NCI-H774 (cell line): ENCODE results near the gene ZNF516.

Experiments
- DNase-seq: peaks from one replicate; lab custom pipeline; 2025; lab: John Stamatoyannopoulos, UW

Gene ZNF516

DNA sequence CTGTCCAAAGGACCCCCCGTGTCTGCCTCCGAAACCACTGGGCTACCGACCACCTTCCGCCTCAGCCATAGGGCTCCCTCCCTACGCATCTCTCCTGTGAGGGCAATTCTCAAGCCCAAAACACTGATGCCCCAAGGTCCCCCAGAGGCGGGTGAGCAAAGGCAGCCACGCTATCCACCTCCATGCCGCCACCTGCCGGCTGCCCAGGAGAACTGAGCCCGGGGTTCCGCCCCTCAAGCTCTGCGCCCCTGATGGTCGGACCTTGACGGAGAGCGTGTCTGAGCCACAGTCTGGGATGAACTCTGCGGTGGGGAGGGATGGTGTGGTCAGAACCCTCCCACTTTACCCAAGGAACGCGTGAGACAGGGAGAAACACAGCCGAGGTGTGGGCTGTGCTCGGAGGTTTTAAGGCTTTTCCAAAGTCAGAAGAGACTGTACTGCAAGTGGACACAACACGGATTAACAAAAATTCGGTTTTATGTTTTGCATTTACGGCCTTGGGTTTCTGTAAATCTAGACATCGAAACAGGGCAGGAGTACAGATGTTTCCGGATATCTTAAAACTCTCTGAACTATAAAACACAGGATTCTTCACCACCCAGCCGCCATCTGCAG, 114.1 kb downstream of the ZNF516 start:
- DNase-seq = no peak

- no peak for DNase-seq
Measured at GRCh38 chr18:76380127-76380729, 114.8 kb downstream of the ZNF516 start.

DNA sequence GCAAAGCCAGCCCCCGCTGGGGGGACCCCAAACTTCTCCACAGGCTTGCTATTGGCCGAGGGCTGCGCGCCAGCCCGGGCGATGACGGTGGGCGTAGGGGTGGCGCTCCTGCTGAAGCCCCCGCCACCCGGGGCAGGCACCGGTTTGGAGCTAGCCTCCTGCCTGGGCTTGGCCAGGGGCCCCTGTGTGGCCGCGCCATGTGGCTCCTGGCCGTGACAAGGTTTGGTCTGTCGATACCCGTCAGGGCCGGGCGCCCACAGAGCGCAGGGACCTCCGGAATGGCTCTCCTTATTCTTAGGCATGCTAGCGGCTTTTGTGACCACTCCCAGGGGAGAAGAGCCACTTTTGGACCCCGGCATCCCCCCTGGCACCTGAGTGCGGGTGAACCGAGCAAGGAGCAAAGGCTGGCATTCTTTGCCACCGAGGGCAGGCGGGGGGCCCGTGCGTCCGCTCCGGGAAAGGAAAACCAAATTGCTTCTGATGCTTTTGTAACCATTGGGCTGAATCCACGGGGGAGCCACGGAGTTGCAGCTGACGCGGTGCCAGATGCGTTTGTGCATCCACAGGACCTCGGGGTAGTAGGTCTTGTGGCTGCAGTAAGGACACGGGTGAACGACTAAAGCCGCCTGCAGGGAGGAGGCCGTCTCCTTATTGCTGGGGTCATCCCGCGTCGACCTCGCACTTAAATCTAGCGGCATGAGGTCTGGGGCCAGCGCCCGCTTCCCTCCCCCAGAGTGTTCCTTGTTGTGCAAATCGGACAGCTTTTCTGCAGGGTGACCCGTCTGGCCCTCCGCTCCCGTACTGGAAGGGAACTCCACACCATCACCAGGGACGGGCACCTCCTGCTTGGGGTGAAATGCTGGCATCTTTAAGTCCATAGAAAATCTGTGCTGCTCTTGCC, 115.6 kb downstream of the ZNF516 start:
- no peak for DNase-seq

DNA sequence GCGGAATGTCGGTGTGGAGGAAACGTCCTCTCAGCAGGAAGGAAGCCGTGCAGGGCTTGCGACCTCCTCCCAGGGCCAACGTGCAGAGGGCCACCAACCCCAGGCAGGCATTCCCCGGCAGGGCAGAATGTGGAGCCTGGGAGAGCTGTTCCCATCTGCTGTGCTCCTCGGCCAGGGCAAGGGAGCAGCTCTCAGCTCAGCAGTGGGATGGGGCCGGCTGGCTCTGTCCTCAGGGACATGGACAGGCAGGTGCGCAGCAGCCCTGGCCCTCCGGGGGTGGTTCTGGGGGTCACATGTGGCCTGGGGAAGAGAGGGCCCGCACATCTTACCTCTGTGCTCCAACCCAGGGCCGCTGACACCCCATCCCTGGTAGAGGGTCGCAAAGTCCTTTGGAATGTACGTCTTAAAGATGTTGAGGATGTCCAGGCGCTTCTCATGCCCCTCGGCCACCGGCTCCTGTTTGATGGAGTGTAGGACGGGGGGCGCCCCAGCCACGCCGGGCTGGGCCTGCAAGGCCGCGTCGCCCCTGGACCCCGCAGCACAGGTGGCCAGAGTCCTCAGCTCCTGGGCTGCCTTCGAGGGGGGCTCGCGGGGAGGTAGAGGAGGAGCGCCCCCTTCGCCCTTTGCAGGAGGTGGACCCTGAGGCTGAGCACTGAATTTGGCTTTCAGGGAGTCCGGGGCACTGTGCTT, 116.4 kb downstream of the ZNF516 start:
- no peak for DNase-seq

DNA sequence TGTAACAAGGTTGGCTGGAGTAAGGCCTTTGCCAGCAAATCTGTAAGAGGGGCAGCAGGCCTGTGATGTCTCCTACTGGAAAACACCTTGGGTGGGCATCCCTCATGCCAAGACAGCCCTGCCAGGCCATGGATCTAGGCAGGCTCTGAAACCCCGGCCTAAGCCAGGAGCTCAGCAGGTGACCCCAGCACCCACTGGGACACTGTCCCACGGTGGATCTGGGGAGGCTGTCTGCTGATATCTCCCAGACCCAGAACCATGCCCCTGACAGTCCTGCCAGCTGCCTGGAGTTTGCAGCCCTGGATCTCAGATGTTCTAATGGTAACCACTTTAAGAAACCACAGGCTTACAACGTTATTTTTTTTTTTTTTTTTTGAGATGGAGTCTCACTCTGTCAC, 117.7 kb downstream of the ZNF516 start:
- DNase-seq = no peak

- DNase-seq = no peak
Measured at GRCh38 chr18:76376668-76377358, 118.2 kb downstream of the ZNF516 start.

- DNase-seq = no peak
Measured at GRCh38 chr18:76376225-76376624, 118.8 kb downstream of the ZNF516 start.

DNA sequence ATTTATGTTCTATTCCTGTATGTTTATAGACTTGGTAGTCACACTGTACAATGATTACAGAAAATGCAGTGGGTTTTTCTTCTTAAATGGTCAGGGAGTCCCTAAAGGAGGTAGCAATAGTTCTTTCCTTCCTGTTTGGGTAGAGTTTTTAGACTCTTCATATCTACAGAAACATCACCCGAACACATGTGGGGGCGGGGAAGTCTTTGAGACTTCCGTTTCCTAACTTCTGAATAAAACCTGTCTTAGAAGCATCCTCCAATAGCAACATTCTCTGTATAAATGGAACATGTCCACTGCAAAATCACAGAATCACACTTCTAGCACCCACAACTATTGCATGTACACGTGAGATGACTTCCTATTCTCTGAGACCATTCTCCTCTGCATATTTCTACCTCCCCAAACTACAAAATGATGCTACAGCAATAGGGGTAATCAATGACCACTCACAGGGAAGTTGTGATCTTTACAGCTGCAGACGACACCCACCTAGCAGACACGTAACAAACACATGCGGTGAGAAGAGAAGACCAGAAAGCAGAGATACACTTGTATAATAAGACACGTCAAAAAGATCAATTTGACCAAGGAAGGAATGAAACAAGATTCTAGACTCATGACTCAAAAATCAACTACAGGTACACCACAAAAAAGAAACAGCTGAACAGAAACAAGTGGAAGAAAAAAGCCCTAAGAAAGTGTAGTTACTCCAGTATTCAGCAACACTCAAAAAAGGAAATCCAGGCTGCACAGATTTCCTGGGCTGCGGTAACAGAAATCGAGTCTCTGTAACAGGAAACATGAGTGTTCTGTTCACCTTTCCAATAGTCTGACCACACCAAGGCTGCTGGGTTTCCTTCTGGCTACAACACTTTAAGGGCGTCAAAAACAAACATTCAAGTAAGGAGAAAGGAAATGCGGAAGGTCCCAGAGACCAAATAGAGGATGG, 120.4 kb downstream of the ZNF516 start:
- no peak for DNase-seq

DNA sequence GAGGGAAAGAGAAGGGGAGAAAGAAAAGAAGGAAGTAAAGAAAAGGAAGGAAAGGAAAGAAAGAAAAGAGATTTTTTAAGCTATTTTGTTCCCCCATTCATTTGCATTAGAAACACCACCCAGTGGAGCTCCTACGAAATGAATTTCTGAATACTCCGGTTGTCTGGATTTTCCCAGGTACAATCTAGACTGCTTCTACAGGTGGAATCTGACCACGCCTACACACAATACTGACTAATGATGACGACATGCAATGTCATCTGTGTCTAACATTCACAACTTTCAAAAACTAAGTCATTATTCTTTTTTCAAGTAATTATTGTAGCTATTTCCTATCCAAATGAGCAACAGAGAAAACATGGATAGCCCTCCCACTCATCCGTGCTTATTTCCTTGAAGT, 121.7 kb downstream of the ZNF516 start:
- DNase-seq = no peak

GRCh38 chr18:76371301-76372203, 123.5 kb downstream of the ZNF516 start:
- DNase-seq = no peak

DNA sequence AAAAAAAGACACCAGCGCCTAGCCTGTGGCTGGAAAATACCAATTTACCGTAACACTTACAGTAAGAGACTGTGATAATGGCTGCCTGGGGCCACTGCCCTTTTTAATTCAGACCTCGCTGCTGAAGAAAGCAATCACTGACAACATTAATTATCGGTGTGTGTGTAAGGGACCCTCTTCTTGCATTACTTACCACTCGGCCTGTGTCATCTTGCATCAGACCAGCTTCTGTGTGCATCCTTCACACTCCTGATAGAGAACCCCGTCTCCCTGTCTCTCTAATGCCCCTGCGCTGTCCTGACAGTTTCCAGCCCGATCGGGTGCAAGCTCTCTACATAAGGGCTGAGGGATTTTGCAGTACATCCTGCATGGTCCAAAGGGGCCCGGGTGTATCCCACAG, 124.4 kb downstream of the ZNF516 start:
- DNase-seq = no peak

- DNase-seq = no peak
Measured at GRCh38 chr18:76370201-76370600, 124.8 kb downstream of the ZNF516 start.

- no peak for DNase-seq
Measured at GRCh38 chr18:76369791-76370190, 125.3 kb downstream of the ZNF516 start.

DNA sequence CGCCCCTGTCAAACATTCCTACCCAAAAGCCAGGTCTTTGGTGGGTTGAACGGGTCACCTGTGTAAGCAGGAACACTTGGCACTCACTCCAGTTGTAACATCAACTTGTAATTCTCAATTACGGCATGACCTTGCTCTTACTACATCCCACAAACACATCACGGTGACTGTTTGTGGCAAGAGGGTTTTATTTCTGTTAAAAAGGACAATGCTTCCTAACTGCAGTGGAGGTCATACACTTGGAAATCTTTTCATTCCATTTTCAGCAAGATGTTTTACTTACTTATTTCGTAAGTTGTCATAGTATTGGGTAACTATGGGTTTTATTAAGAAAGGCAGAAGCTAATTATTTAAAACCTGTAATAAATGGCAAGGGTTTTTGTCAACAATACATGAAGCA, 126.1 kb downstream of the ZNF516 start:
- DNase-seq = no peak

- no peak for DNase-seq
Measured at GRCh38 chr18:76368271-76368670, 126.8 kb downstream of the ZNF516 start.

GRCh38 chr18:76367168-76368125, 127.6 kb downstream of the ZNF516 start:
- DNase-seq = no peak

GRCh38 chr18:76365561-76365960, 129.5 kb downstream of the ZNF516 start:
- DNase-seq = no peak
